ENCODE results near the gene TIMM9. TPM values are rescaled to one million over a fixed set of nuclear protein-coding genes. Genes with fewer than 3 reads are reported as not detected.
A peak's percentile ranks its signal among the peaks of the same experiment; 100 is the strongest.
"Not testable (repeated sequence)": the region's sequence is repeated elsewhere in the genome, so short reads cannot be mapped to it uniquely, and the experiment has no call there.

TIMM9 gene
- total RNA-seq, 2 donors from 2014 or later: 29.4 to 34.2 TPM

- no peaks in the 10 kb centered on the region for H3K9me3 Mint-ChIP-seq
- H3K27me3 ChIP-seq (ENCODE audit: control insufficient read depth, insufficient read depth, low read length, poor library complexity, severe bottlenecking): no peaks in the 10 kb centered on the region
- peaks cover 13% of the 10 kb centered on the region for H3K36me3 ChIP-seq (ENCODE audit: control insufficient read depth, insufficient read depth, low read length)
- no peaks in the 10 kb centered on the region for H3K9me3 ChIP-seq (ENCODE audit: control insufficient read depth, low read length)
- H3K9ac ChIP-seq (ENCODE audit: extremely low read depth, low read length, poor library complexity, severe bottlenecking): no peak overlapping the region
- no peak overlapping the region for H3K27ac ChIP-seq (ENCODE audit: low read depth, low read length)
- no peaks in the 10 kb centered on the region for H3K27me3 Mint-ChIP-seq (ENCODE audit: insufficient read depth)
- H3K4me1 ChIP-seq (ENCODE audit: control insufficient read depth, insufficient read depth, low read length): no peaks in the 10 kb centered on the region
- peak overlapping the region; percentile 100 for H3K4me3 ChIP-seq (ENCODE audit: low read length)
- no peak for DNase-seq
- peaks cover 9% of the 10 kb centered on the region for H3K36me3 Mint-ChIP-seq (ENCODE audit: low read depth)
- no peak overlapping the region for H3K4me3 Mint-ChIP-seq
- H3K4me1 Mint-ChIP-seq: peaks cover 6% of the 10 kb centered on the region
- no peak for TF ChIP-seq CTCF (conservative IDR thresholded peaks at IDR 0.05)
- 71 to 89% methylated on average over 1 of the region's 1 CpG for WGBS, 2 experiments (ENCODE audit: insufficient coverage in 1 of 2, insufficient read length in 1 of 2)
- H3K27ac Mint-ChIP-seq: no peak overlapping the region
These were observed 2.8 kb upstream of the TIMM9 start for GRCh38 chr14:58430156-58430555.

- H3K9me3 ChIP-seq (ENCODE audit: control insufficient read depth, low read length): no peaks in the 10 kb centered on the region
- peak overlapping the region; percentile 97 for H3K27ac Mint-ChIP-seq
- H3K4me3 Mint-ChIP-seq: peak overlapping the region; percentile 96
- no peaks in the 10 kb centered on the region for H3K27me3 Mint-ChIP-seq (ENCODE audit: insufficient read depth)
- DNase-seq: peak; percentile 50
- H3K36me3 ChIP-seq (ENCODE audit: control insufficient read depth, insufficient read depth, low read length): peaks cover 21% of the 10 kb centered on the region
- no peaks in the 10 kb centered on the region for H3K9me3 Mint-ChIP-seq
- no peaks in the 10 kb centered on the region for H3K27me3 ChIP-seq (ENCODE audit: control insufficient read depth, insufficient read depth, low read length, poor library complexity, severe bottlenecking)
- H3K9ac ChIP-seq (ENCODE audit: extremely low read depth, low read length, poor library complexity, severe bottlenecking): peak overlapping the region; percentile 79
- no peaks in the 10 kb centered on the region for H3K4me1 ChIP-seq (ENCODE audit: control insufficient read depth, insufficient read depth, low read length)
- peaks cover 6% of the 10 kb centered on the region for H3K4me1 Mint-ChIP-seq
- H3K4me3 ChIP-seq (ENCODE audit: low read length): peak overlapping the region; percentile 100
- peaks cover 12% of the 10 kb centered on the region for H3K36me3 Mint-ChIP-seq (ENCODE audit: low read depth)
- H3K27ac ChIP-seq (ENCODE audit: low read depth, low read length): peak overlapping the region; percentile 81
- no peak for TF ChIP-seq CTCF (conservative IDR thresholded peaks at IDR 0.05)
- WGBS, 2 experiments (ENCODE audit: insufficient coverage in 1 of 2, insufficient read length in 1 of 2): 0 to 3% methylated on average over 4 to 10 of the region's 10 CpGs
These were observed 870 bp upstream of the TIMM9 start for GRCh38 chr14:58428118-58428683.

- H3K27me3 ChIP-seq (ENCODE audit: control insufficient read depth, insufficient read depth, low read length, poor library complexity, severe bottlenecking): no peaks in the 10 kb centered on the region
- H3K27me3 Mint-ChIP-seq (ENCODE audit: insufficient read depth): no peaks in the 10 kb centered on the region
- H3K27ac ChIP-seq (ENCODE audit: low read depth, low read length): peak overlapping the region; percentile 85
- H3K9me3 Mint-ChIP-seq: no peaks in the 10 kb centered on the region
- peak; percentile 87 for DNase-seq
- H3K4me3 ChIP-seq (ENCODE audit: low read length): peak overlapping the region; percentile 100
- peaks cover 22% of the 10 kb centered on the region for H3K36me3 ChIP-seq (ENCODE audit: control insufficient read depth, insufficient read depth, low read length)
- H3K27ac Mint-ChIP-seq: peak overlapping the region; percentile 97
- peaks cover 6% of the 10 kb centered on the region for H3K4me1 Mint-ChIP-seq
- no peaks in the 10 kb centered on the region for H3K4me1 ChIP-seq (ENCODE audit: control insufficient read depth, insufficient read depth, low read length)
- WGBS, 2 experiments (ENCODE audit: insufficient coverage in 1 of 2, insufficient read length in 1 of 2): 0% methylated on average over 13 to 35 of the region's 35 CpGs
- peak overlapping the region; percentile 96 for H3K4me3 Mint-ChIP-seq
- no peaks in the 10 kb centered on the region for H3K9me3 ChIP-seq (ENCODE audit: control insufficient read depth, low read length)
- H3K36me3 Mint-ChIP-seq (ENCODE audit: low read depth): peaks cover 15% of the 10 kb centered on the region
- no peak for TF ChIP-seq CTCF (conservative IDR thresholded peaks at IDR 0.05)
- H3K9ac ChIP-seq (ENCODE audit: extremely low read depth, low read length, poor library complexity, severe bottlenecking): peak overlapping the region; percentile 79
These were observed 556 bp downstream of the TIMM9 start for GRCh38 chr14:58426670-58427280.

GRCh38 chr14:58416934-58417333 is 10.4 kb downstream of the TIMM9 start:
- H3K9me3 Mint-ChIP-seq; H3K27ac Mint-ChIP-seq; H3K9ac ChIP-seq (ENCODE audit: extremely low read depth, low read length, poor library complexity, severe bottlenecking); H3K27ac ChIP-seq (ENCODE audit: low read depth, low read length); H3K4me3 ChIP-seq (ENCODE audit: low read length); H3K4me3 Mint-ChIP-seq; H3K27me3 ChIP-seq (ENCODE audit: control insufficient read depth, insufficient read depth, low read length, poor library complexity, severe bottlenecking); H3K4me1 ChIP-seq (ENCODE audit: control insufficient read depth, insufficient read depth, low read length); H3K27me3 Mint-ChIP-seq (ENCODE audit: insufficient read depth); DNase-seq; H3K4me1 Mint-ChIP-seq: not testable (repeated sequence)
- H3K36me3 Mint-ChIP-seq (ENCODE audit: low read depth): peaks cover 59% of the 10 kb centered on the region
- H3K9me3 ChIP-seq (ENCODE audit: control insufficient read depth, low read length): peaks cover 11% of the 10 kb centered on the region
- peaks cover 71% of the 10 kb centered on the region for H3K36me3 ChIP-seq (ENCODE audit: control insufficient read depth, insufficient read depth, low read length)
- 80 to 94% methylated on average over 1 of the region's 1 CpG for WGBS, 2 experiments (ENCODE audit: insufficient coverage in 1 of 2, insufficient read length in 1 of 2)

All from endodermal cell (in vitro differentiated cells).